Renal cortical epithelial cell (primary cell): ENCODE results near the gene TMC2. TPM values are rescaled to one million over a fixed set of nuclear protein-coding genes. Genes with fewer than 3 reads are reported as not detected.
"Not testable (repeated sequence)": the region's sequence is repeated elsewhere in the genome, so short reads cannot be mapped to it uniquely, and the experiment has no call there.

Experiments used
- DNase-seq: peaks from one replicate; pipeline ENCODE4 v3.0.0-alpha.2; 2011; ENCODE audit warnings: low read depth
- total RNA-seq: library from RNA; depleted of rRNA; stranded (reverse); fragments of >200 nt; gene quantifications from 2 replicates; pipeline ENCODE4 v1.2.3, GENCODE V29; 2014

The TMC2 gene, protein sequence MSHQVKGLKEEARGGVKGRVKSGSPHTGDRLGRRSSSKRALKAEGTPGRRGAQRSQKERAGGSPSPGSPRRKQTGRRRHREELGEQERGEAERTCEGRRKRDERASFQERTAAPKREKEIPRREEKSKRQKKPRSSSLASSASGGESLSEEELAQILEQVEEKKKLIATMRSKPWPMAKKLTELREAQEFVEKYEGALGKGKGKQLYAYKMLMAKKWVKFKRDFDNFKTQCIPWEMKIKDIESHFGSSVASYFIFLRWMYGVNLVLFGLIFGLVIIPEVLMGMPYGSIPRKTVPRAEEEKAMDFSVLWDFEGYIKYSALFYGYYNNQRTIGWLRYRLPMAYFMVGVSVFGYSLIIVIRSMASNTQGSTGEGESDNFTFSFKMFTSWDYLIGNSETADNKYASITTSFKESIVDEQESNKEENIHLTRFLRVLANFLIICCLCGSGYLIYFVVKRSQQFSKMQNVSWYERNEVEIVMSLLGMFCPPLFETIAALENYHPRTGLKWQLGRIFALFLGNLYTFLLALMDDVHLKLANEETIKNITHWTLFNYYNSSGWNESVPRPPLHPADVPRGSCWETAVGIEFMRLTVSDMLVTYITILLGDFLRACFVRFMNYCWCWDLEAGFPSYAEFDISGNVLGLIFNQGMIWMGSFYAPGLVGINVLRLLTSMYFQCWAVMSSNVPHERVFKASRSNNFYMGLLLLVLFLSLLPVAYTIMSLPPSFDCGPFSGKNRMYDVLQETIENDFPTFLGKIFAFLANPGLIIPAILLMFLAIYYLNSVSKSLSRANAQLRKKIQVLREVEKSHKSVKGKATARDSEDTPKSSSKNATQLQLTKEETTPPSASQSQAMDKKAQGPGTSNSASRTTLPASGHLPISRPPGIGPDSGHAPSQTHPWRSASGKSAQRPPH
- total RNA-seq: not detected in 2 replicates

DNA sequence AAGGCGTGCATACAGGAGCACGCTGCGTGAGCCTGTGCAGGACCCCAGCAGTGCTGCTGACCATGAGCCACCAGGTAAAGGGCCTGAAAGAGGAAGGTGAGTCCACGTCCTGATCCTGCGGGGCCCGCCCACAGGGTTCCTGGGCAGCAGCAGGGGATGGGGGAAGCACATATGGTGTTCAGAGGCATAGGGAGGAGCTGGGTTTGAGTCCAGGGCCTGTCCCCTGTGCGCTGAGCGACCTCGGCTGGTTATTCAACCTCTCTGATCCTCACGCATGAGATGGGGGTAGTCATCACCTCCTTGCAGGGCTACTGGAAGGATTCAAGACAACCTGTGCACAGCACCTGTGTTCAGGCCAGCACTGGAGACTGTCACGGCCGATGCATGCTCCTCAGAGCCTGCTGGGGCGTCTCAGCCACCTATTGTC lies at the start of gene TMC2:
TSS of gene TMC2 (plus strand) at position 14 of the 427 bp plus-strand sequence. CDS start at position 63, 49 bp downstream.
- no peak for DNase-seq

DNA sequence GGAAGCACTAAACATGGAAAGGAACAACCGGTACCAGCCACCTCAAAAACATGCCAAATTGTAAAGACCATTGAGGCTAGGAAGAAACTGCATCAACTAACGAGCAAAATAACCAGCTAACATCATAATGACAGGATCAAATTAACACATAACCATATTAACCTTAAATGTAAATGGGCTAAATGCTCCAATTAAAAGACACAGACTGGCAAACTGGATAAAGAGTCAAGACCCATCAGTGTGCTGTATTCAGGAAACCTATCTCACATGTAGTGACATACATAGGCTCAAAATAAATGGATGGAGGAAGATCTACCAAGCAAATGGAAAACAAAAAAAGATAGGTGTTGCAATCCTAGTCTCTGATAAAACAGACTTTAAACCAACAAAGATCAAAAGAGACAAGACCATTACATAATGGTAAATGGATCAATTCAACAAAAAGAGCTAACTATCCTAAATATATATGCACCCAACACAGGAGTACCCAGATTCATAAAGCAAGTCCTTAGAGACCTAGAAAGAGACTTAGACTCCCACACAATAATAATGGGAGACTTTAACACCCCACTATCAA lies 33.5 kb upstream of the TMC2 start:
- not testable (repeated sequence) for DNase-seq

DNA sequence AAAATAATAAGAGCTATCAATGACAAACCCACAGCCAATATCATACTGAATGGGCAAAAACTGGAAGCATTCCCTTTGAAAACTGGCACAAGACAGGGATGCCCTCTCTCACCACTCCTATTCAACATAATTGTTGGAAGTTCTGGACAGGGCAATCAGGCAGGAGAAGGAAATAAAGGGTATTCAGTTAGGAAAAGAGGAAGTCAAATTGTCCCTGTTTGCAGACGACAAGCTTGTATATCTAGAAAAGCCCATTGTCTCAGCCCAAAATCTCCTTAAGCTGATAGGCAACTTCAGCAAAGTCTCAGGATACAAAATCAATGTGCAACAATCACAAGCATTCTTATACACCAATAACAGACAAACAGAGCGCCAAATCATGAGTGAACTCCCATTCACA lies 31.6 kb upstream of the TMC2 start:
- DNase-seq: not testable (repeated sequence)

DNA sequence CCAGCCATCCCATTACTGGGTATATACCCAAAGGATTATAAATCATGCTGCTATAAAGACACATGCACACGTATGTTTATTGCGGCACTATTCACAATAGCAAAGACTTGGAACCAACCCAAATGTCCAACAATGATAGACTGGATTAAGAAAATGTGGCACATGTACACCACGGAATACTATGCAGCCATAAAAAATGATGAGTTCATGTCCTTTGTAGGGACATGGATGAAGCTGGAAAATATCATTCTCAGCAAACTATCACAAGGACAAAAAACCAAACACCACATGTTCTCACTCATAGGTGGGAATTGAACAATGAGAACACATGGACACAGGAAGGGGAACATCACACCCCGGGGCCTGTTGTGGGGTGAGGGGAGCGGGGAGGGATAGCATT lies 29.9 kb upstream of the TMC2 start:
- not testable (repeated sequence) for DNase-seq

DNA sequence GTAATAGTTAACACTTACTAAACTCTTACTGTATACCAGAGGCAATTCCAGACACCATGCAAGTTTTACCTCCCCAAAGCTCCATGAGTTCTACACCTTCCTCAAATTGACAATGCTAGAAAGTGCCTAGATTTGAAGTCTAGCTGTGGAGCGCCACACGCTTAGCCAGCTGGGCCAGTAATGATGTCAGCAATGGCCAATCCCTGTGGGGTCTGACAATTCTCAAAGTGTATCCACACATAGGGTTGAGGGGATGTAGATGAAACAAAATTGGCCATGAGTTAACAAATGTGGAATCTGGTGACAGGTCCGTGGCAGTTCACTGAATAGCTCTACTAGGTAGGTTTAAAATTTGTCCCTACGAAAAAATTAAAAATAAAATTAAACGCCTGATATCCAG lies 28.9 kb upstream of the TMC2 start:
- no peak for DNase-seq

DNA sequence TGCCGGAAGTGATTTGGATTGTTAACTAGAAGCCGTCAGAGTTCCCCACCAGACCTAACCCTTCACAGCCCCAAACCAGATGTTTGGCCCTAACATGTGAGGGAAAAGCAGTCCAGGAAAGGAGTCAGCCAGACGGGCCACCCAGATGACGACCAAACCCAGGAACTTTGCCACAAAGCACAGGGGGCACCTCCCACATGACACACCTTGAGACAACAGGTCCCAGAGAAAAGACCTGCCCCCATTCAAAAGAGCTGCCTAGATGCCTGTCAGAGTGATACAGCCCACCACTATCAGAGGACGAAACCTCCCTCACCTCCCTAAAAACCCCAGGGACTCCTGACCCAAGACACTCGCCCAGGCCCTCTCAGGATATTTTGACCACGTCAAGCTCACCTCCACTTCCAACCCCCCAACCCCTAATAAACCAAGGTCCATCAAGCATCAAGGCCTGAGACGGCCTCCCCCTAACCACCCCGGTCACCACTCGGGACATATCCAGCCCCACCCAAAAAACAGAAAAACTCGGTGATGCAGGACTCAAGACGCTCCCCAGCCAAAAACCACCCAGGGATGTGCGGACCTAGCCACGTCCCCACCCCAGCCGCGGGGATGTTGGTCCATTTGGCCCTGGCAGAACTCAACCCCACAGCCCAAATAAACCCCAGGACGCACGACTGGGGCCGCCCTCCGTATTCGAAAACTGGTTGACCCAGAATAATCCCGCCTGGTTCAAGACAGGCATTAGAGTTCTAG lies 28.3 kb upstream of the TMC2 start:
- no peak for DNase-seq

DNA sequence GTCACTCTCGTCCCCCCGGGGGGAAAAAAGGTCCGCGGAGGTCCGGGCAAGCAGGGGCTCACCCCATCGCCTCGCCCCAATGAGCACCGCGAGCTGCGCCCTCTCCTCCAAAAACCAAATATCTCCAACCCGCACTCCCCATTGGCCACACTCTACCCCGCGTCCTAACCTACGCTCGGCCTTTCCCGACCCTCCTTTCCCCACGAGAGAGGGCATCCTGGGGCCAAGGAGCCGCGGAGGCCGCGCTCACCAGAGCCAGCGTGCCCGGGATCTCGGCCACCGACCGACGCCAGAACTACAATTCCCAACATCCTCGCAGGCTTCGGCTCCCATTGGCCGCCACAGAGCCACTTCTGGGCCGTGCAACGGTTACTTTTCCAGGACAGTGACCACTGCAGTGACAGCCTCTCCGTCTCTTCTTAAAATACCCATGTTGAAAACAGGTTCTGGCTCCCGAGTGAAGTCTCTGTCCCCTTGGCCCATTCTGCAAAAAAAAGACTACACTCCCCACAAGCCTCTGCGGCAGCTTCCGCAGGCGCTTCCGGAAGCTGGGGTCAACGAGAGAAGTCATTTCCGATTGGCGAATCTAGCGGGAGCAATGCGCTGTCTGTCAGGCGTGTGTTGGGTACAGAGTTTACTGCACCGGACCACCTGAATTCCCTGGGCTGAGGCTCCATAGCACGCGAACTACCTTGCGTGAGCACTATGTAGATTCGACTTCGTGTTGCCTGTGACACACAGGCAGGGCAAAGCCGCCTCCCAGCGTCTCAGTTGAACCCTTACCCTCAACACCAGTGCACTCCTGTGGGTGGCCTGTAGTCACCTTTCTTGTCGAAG lies 27.5 kb upstream of the TMC2 start, which contains the start of gene ZNF343:
TSS of gene ZNF343 (minus strand) at position 285 of the 837 bp plus-strand sequence. CDS start 15,020 bp downstream, outside the sequence.
- peak; percentile 78 for DNase-seq

DNA sequence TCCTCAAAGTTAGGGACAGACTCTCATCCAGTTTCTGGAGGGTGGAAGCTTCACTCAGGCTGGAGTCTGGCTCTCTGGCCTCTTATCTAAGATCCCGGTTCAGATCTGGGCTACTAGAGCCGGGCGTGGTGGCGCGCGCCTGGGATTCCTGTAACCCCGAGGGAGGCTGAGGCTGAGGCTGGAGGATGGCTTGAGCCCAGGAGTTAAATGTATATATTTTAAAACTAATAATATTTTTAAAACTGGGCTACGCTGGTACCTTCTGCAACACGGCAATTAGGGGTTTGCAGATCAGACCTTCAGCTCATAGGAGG lies 26.9 kb upstream of the TMC2 start:
- DNase-seq: no peak

DNA sequence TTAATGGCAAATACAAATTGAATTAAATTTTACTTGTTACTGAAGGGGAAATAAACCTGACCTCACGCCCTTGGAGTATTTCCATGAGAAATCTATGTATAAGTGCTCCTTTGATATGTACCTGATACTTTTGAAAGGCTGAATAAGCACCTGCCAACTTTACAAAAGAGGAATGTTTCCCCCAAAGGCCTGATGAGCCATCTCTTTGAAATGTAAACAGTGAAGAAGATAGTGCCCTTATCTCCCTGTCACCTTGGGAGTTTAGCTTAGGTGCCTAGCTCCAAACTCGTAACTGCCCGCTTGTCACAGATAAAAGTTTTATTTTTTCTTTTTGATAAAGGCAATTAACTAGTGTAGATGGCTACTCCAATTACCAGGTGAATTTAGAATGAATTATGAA lies 26.6 kb upstream of the TMC2 start:
- no peak for DNase-seq

DNA sequence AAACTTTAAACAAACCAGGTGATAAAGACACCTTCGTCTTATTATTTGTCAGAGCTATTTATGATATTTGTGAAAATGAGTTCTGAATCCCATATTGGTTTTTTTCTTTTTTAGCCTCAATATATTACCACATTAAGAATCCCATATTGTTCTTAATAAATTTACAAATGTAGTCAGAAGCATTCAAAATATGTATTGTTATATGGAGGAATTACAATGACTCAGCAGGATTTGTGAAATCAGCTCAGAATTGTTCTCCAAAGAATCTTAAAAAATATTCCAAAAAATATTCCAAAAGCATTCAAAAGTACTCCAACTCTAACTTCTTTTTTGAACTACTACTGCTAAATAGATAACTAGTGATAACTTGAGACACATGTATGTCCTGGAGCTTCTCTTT lies 21.2 kb upstream of the TMC2 start:
- DNase-seq: no peak

DNA sequence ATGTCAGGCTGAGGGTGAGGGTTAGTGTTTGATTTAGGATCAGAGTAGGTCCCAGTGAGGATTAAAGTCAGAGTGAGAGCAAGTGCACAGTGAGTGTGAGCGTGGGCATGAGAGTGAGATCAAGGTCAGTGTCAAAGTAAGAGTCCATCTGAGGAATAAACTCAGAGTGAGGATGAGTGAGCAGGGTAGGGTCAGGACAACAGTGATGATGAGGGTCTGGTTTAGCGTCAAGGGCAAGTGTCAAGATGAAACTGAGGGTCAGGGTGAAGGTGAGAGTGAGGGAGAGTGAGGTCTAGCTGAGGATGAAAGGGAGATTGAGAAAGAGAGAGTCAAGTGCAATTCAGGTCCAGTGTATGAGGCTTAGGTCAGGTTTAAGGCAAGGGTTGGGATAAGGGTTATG lies 20.0 kb upstream of the TMC2 start:
- DNase-seq: no peak

DNA sequence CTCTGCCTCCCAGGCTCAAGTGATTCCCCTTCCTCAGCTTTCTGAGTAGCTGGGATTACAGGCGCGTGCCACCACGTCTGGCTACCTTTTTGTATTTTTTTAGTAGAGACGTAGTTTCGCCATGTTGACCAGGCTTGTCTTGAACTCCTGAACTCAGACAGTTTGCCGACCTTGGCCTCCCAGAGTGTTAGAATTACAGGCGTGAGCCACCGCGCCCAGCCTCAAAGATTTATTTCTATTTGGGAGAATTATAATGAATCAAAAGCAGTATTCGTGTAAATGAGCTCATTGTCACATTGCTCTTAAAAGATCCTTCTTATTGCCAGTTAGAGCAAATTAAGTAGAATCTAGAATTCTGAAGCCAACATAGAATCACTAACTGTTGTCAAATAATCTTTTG lies 18.3 kb upstream of the TMC2 start:
- DNase-seq: no peak

DNA sequence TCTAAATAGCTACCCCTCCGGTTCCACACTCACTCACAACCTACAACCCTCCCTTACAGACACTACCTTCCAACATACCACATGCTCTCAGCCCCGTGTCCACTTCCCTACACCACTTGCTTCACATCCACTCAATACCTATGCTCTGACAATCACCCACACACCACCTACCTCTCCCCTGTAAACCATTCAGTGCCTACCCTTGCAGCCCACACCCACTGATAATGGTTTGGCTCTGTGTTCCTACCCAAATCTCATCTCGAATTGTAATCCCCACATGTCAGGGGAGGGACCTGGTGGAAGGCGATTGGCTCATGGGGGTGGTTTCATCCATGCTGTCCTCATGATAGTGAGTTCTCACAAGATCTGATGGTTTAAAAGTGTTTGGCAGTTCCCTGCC lies 17.8 kb upstream of the TMC2 start:
- no peak for DNase-seq

DNA sequence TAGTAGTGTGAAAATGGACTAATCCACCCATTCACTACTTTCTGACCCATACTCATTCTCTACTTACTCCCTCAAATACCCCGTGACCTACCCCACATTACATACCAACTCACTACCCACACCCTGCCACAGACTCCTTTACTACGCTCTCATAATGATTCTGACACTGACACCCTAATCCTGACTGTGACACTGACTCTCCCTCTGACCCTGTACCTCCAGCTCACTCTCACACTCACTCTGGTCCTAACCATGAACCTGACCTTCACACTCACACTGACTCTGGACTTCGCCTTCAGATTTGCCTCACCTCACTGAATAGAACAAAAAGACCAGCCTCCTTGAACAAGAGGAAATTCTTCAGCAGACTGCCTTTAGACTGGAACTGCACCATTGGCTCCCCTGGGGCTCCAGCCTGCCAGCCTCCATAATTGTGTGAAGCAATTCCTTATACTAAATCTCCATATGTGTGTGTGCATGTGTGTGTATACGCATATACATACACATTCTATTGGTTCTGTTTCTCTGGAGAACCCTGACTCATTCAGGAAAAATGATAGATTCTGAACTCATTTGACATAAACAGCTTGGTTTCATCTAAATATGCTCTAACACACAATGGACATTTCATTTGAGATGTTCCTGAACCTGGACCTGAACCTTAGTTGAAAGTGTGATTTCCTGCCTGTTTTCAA lies 17.1 kb upstream of the TMC2 start:
- DNase-seq: no peak

DNA sequence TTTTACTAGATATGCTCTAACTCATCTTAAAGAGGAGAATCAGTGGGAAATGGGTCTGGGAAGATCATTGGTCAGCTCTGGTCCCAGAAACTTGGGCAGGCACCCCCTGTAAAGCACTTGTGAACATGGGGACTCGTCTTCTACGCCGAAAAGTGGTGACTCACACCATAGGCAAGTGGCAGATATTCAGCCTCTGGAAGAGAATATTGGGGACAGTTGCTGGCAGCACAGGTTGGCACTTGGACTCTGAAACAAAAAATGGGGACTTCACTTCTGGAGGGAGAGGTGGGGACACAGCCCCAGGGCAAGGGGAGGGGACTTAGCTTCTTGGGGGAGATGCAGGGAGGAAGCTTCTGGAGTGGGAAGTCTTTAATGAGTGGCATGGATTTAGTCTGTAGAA lies 15.8 kb upstream of the TMC2 start:
- DNase-seq: no peak

DNA sequence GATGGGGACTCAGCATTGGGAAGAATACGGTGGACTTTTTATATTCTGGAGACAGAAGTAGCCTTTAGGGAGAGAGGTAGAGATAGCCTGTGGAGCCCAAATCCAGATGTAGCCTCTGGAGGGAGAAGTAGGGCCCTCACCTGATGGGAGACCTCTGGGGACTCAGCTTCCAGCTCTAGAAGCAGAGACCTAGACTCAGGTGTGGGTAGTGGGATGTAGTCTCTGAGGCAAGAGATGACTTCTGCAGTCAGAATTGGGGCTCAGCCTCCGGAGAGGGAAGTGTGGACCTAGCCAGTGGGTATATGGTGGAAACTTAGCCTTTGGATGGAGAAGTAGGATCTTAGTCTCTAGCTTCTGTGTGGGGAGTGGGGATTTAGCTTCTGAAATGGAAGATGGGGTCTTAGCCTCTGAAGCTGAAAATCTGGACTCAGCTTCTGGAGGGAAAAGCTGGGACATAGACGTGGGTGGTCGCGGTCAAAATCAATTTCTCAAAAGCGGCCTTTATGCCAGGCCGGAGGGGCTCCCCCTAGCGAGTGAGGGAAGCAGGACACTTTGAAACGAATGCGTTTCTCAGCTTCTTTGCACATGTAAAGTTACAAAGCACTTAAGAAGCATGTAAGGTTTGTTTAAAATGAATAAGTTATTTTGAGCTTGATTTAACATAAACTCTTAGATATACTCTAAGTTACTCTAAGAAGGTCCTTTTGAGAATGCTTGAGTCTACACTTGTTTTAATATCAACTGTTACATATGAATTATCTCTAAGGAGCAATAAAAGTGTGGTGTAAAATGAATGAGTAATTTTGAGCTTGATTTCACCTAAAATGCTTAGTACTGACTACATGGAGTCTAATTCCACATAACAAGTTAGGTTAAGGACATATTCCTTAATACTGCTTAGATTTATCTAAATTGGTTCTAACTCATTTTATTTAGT lies 14.7 kb upstream of the TMC2 start:
- peak; percentile 35 for DNase-seq

DNA sequence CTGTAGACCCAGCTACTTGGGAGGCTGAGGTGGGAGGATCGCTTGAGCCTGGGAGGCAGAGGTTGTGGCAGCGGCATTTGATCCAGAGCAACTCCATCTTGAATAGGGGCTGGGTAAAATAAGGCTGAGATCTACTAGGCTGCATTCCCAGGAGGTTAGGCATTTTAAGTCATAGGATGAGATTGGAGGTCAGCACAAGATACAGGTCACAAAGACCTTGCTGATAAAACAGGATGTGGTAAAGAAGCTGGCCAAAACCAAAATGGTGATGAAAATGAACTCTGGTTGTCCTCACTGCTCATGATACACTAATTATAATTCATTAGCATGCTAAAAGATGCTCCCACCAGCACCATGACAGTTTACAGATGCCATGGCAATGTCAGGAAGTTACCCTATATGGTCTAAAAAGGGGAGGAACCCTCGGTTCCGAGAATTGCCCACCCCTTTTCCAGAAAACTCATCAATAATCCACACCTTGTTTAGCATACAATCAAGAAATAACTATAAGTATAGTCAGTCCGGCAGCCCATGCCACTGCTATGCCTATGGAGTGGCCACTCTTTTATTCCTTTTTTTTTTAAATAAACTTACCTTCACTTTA lies 13.4 kb upstream of the TMC2 start:
- DNase-seq: not testable (repeated sequence)

DNA sequence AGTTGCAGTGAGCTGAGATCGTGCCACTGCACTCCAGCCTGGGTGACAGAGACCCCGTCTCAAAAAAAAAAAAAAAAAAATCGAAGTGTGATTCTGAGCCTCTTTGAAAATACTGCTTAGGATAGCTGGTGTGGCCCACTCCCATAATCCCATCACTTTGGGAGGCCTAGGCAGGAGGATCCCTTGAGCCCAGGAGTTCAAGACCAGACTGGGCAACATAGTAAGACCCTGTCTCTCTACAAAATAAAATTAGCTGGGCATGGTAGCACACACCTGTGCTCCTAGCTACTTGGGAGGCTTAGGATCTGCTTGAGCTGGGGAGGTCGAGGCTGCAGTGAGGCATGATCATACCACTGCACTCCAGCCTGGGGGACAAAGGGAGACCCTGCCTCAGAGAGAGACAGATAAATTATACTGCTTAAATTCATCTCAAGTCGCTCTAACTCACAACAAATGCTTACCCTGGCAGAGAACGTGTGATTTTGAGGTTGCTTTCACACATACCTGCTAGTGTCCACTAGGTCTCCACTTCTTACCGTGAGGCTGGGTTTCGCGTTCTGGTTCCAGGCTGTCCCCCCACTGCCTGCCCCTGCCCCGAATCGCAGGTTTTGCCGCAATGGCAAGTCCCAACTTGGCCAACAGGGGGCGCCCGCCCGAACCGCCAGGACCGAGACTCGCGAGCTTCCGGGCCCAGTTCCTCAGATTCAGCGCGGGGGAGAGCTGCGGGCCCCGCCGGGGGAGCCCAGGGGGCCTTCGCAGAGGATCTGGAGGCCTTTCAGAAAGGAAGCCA lies 12.3 kb upstream of the TMC2 start:
- peak; percentile 38 for DNase-seq
